ENCODE measurements around the gene CTAGE1. TPM values are rescaled to one million over a fixed set of nuclear protein-coding genes. Genes with fewer than 3 reads are reported as not detected.

The CTAGE1 gene
- polyA plus RNA-seq, 1 of the 3 experiments (the other 2 are of a cell fraction) = 0.07 TPM

GRCh38 chr18:22363867-22364463 lies 53.8 kb downstream of the CTAGE1 start:
- H3K79me2 ChIP-seq (ENCODE audit: insufficient read depth) = no peaks in the 10 kb centered on the region
- no peak overlapping the region for H3K4me2 ChIP-seq
- H2AFZ ChIP-seq (ENCODE audit: low read depth) = no peak overlapping the region
- DNase-seq = no peak
- no peaks in the 10 kb centered on the region for H3K9me3 ChIP-seq
- H3F3A ChIP-seq (replicated peaks; ENCODE audit: insufficient read depth) = no peaks in the 10 kb centered on the region
- H3K27ac ChIP-seq (ENCODE audit: low read depth in 2 of 2, low read length in 1 of 2) = no peak overlapping the region
- no peak overlapping the region for H3K9ac ChIP-seq
- H3K4me3 ChIP-seq (ENCODE audit: low read depth in 2 of 2, low read length in 1 of 2) = no peak overlapping the region
- TF ChIP-seq NRF1 (IDR thresholded peaks at IDR 0.05; ENCODE audit: low read depth, low read length) (no peak), TEAD4 (IDR thresholded peaks at IDR 0.05; ENCODE audit: borderline replicate concordance, insufficient read depth) (no peak), USF2 (IDR thresholded peaks at IDR 0.05; ENCODE audit: borderline replicate concordance, low read depth, low read length) (no peak), FOXM1 (IDR thresholded peaks at IDR 0.05; ENCODE audit: low read depth) (no peak), RAD21 (IDR thresholded peaks at IDR 0.05; ENCODE audit: low read length) (no peak), ELF1 (IDR thresholded peaks at IDR 0.05) (no peak), CHD2 (IDR thresholded peaks at IDR 0.05; ENCODE audit: low read length, partially characterized antibody) (no peak), EZH2phosphoT487 (IDR thresholded peaks at IDR 0.05; ENCODE audit: borderline replicate concordance, low read depth) (no peak), MXI1 (IDR thresholded peaks at IDR 0.05; ENCODE audit: low read depth, low read length) (no peak), RXRA (IDR thresholded peaks at IDR 0.05; ENCODE audit: borderline replicate concordance, low read depth) (no peak), REST (IDR thresholded peaks at IDR 0.05; ENCODE audit: low read depth, low read length) (no peak), TAF1 (IDR thresholded peaks at IDR 0.05; ENCODE audit: borderline replicate concordance, low read depth, low read length) (no peak)
- TF ChIP-seq, protein P1, sequence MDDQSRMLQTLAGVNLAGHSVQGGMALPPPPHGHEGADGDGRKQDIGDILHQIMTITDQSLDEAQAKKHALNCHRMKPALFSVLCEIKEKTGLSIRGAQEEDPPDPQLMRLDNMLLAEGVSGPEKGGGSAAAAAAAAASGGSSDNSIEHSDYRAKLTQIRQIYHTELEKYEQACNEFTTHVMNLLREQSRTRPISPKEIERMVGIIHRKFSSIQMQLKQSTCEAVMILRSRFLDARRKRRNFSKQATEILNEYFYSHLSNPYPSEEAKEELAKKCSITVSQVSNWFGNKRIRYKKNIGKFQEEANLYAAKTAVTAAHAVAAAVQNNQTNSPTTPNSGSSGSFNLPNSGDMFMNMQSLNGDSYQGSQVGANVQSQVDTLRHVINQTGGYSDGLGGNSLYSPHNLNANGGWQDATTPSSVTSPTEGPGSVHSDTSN (IDR thresholded peaks at IDR 0.05) = no peak
- H3K27me3 ChIP-seq (ENCODE audit: insufficient read depth) = peaks cover 20% of the 10 kb centered on the region
- H3K4me1 ChIP-seq (ENCODE audit: control insufficient read depth in 1 of 2, insufficient read depth in 2 of 2, low read depth in 1 of 2, low read length in 1 of 2) = no peaks in the 10 kb centered on the region
- no peaks in the 10 kb centered on the region for H3K36me3 ChIP-seq (replicated peaks in 1 of 2; ENCODE audit: control insufficient read depth in 1 of 2, insufficient read depth in 2 of 2, low read length in 1 of 2)
- 23% methylated on average over 1 of the region's 1 CpG for WGBS (ENCODE audit: low lambda C conversion rate)
- H4K20me1 ChIP-seq (ENCODE audit: insufficient read depth) = no peaks in the 10 kb centered on the region
- CTCF ChIA-PET = no interaction called here
- POLR2A ChIA-PET = no interaction called here
- no peaks in the 10 kb centered on the region for H3K9me2 ChIP-seq

Other genes with a start within 250 kb of the CTAGE1 start
- not detected in 2 replicates for gene GATA6, start 248.3 kb downstream of the CTAGE1 start, polyA plus RNA-seq (2012; rRNA removed)